CD14-positive monocyte (primary cell): ENCODE data around the gene DTD1. TPM values are rescaled to one million over a fixed set of nuclear protein-coding genes. Genes with fewer than 3 reads are reported as not detected.

Experiments
- DNase-seq, 3 donors: peaks; one replicate each; pipeline ENCODE4 v3.0.0-alpha.2; 2011 to 2022
- H2AFZ ChIP-seq: 2 replicates; pipeline ENCODE4 v1.6.0; 2012; ENCODE audit warnings: mild to moderate bottlenecking, low read depth, low read length, inconsistent platforms; ENCODE audit not compliant: insufficient read depth, poor library complexity, severe bottlenecking
- H3K27ac ChIP-seq, 2 donors: 1 replicate in 1 of 2; 2 replicates in 1 of 2; pipeline ENCODE4 v1.5.1; 2012 to 2013; ENCODE audit warnings: low read length in 2 of 2, control low read depth in 1 of 2, inconsistent platforms in 1 of 2, low read depth in 1 of 2, mild to moderate bottlenecking in 1 of 2
- H3K27me3 ChIP-seq, 2 donors: one replicate each; pipeline versions ENCODE4 v1.6.0 to v1.6.1; 2011 to 2013; ENCODE audit warnings: low read length in 2 of 2; ENCODE audit not compliant: control insufficient read depth in 2 of 2, insufficient read depth in 2 of 2
- H3K36me3 ChIP-seq, 2 donors: replicated peaks in 1 of 2; 1 replicate in 1 of 2; 2 replicates in 1 of 2; pipeline versions ENCODE4 v1.5.1 to v1.6.1; 2012 to 2013; ENCODE audit warnings: low read length in 2 of 2, control low read depth in 1 of 2, inconsistent platforms in 1 of 2, mild to moderate bottlenecking in 1 of 2; ENCODE audit not compliant: insufficient read depth in 2 of 2, control insufficient read depth in 1 of 2
- H3K4me1 ChIP-seq, 2 donors: 1 replicate in 1 of 2; 2 replicates in 1 of 2; pipeline versions ENCODE4 v1.5.1 to v1.6.1; 2012 to 2013; ENCODE audit warnings: low read length in 2 of 2, control low read depth in 1 of 2, inconsistent platforms in 1 of 2, mild to moderate bottlenecking in 1 of 2, moderate library complexity in 1 of 2; ENCODE audit not compliant: insufficient read depth in 2 of 2, control insufficient read depth in 1 of 2
- H3K4me2 ChIP-seq: replicated peaks from 2 replicates; pipeline ENCODE3; 2012; ENCODE audit warnings: low read length, moderate library complexity, mild to moderate bottlenecking; ENCODE audit not compliant: poor library complexity, severe bottlenecking; ENCODE audit errors: extremely low read depth
- H3K4me3 ChIP-seq, 3 experiments: fragments of 200-600 bp in 1 of 3; sonication (generic) in 1 of 3; replicated peaks in 1 of 3; 1 replicate in 2 of 3; 2 replicates in 1 of 3; pipeline ENCODE4 v1.5.1; 2011 to 2013; ENCODE audit warnings: low read length in 3 of 3, mild to moderate bottlenecking in 3 of 3, control low read depth in 2 of 3, low read depth in 2 of 3, inconsistent platforms in 1 of 3, moderate library complexity in 1 of 3
- H3K79me2 ChIP-seq: 2 replicates; pipeline ENCODE4 v1.6.0; 2012; ENCODE audit warnings: mild to moderate bottlenecking, control low read depth, inconsistent platforms, low read length, moderate library complexity; ENCODE audit not compliant: insufficient read depth
- H3K9ac ChIP-seq: 2 replicates; pipeline ENCODE4 v1.6.0; 2017; ENCODE audit warnings: low read length, mild to moderate bottlenecking; ENCODE audit not compliant: insufficient read depth, poor library complexity, severe bottlenecking
- H3K9me3 ChIP-seq, 2 donors: replicated peaks in 1 of 2; 1 replicate in 1 of 2; 2 replicates in 1 of 2; pipeline versions ENCODE4 v1.5.1 to v1.6.1; 2012 to 2013; ENCODE audit warnings: low read length in 2 of 2, control low read depth in 1 of 2; ENCODE audit not compliant: control insufficient read depth in 1 of 2, insufficient read depth in 1 of 2
- H4K20me1 ChIP-seq: 2 replicates; pipeline ENCODE4 v1.6.0; 2012; ENCODE audit warnings: mild to moderate bottlenecking, low read length, control low read depth, moderate library complexity; ENCODE audit not compliant: insufficient read depth
- H3K27ac Mint-ChIP-seq, 7 donors: one replicate each; pipeline ENCODE4 v1.8.0; 2020; ENCODE audit warnings: mild to moderate bottlenecking in 7 of 7, mixed read lengths in 7 of 7, moderate library complexity in 6 of 7, inconsistent platforms in 2 of 7
- H3K27me3 Mint-ChIP-seq, 3 donors: one replicate each; pipeline ENCODE4 v1.8.0; 2021 to 2022; ENCODE audit warnings: low read depth in 3 of 3, mild to moderate bottlenecking in 3 of 3, mixed read lengths in 3 of 3, moderate library complexity in 3 of 3, inconsistent platforms in 1 of 3
- H3K36me3 Mint-ChIP-seq, 2 donors: one replicate each; pipeline ENCODE4 v1.8.0; 2020; ENCODE audit warnings: mixed read lengths in 2 of 2, inconsistent platforms in 1 of 2, mild to moderate bottlenecking in 1 of 2
- H3K4me1 Mint-ChIP-seq: one replicate; pipeline ENCODE4 v1.8.0; 2020; ENCODE audit warnings: mild to moderate bottlenecking, mixed read lengths
- H3K4me3 Mint-ChIP-seq, 2 donors: one replicate each; pipeline ENCODE4 v1.8.0; 2020; ENCODE audit warnings: mild to moderate bottlenecking in 2 of 2, mixed read lengths in 2 of 2, moderate library complexity in 1 of 2
- H3K9me3 Mint-ChIP-seq, 7 donors: one replicate each; pipeline ENCODE4 v1.8.0; 2020 to 2022; ENCODE audit warnings: mixed read lengths in 7 of 7, mild to moderate bottlenecking in 6 of 7, moderate library complexity in 6 of 7, inconsistent platforms in 2 of 7
- WGBS: methylation state at CpG from one replicate; pipeline ENCODE4 v1.1.5; 2013; ENCODE audit warnings: missing lambda C conversion rate; ENCODE audit not compliant: insufficient coverage; 5-methylcytosine and 5-hydroxymethylcytosine counted together
- intact Hi-C, 2 donors: fragments of 100-400 bp; cut with micrococcal nuclease; formaldehyde crosslinking; loops; one replicate each; pipeline versions ENCODE4 v1.15.0 to v1.15.1; 2023
- polyA plus RNA-seq, 3 donors: library from polyadenylated mRNA; depleted of rRNA in 1 of 3; unstranded in 2 of 3; stranded (reverse) in 1 of 3; fragments of 300-500 nt in 2 of 3; fragments of >200 nt in 1 of 3; fragmentation: Illumina TruSeq in 2 of 3; gene quantifications; 1 replicate in 2 of 3; 2 replicates in 1 of 3; pipeline ENCODE4 v1.2.3, GENCODE V29; 2012 to 2021
- TF ChIP-seq, protein P1 (sequence below): fragments of 200-600 bp; IDR thresholded peaks from one replicate; pipeline ENCODE4 v1.8.0; 2022; ENCODE audit warnings: antibody characterized with exemption, mild to moderate bottlenecking

DTD1 gene
- polyA plus RNA-seq, 3 donors, result 18.8 to 33.6 (median 26.3) TPM

DNA sequence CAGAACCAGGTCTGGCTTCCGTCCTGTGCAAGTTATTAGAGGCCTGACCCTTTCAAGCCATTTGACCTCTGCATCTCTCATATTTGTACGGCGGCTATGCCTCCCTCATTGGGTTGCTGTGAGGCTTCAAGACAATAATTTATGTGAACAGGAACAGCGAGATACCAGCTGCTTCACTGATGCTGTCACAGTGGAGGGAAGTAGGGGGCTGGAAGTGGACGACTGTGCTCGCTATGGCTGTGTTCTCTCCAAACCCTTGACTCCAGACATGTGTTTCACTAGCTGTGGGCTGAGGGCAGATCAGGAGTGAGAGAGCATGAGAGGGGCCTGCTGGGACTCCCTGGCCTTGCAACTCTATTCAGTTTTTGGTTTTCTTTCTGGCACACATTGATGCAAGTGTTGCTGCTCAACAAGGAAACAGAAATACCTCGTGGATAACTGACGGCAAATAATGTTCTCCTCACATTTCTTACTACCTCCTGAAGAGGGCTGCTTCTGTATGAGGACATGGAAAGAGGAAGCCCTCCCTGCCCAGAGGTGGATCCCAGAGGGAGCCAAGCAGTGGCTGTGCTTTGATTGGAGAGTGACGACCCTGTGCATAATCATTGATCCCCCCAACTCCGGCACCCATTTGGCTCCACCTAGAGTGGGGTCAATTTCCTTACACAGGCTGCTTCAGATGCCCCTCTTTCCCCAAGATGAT, 191.0 kb downstream of the DTD1 start:
- Histone ChIP-seq H3K79me2 (no peaks in the 10 kb centered on the region), H2AFZ (no peak overlapping the region), H4K20me1 (no peaks in the 10 kb centered on the region), H3K36me3 (no peaks in the 10 kb centered on the region), H3K4me1 (no peaks in the 10 kb centered on the region), H3K9ac (no peak overlapping the region), H3K27me3 (no peaks in the 10 kb centered on the region), H3K27ac (no peak overlapping the region), H3K4me3 (no peak overlapping the region), H3K9me3 (no peaks in the 10 kb centered on the region), H3K4me2 (no peak overlapping the region)
- DNase-seq, result no peak
- H3K27me3 Mint-ChIP-seq, result peaks cover 0 to 4% (median 0%) of the 10 kb centered on the region in 3 donors
- no peak overlapping the region for H3K4me3 Mint-ChIP-seq
- peaks cover 0 to 2% (median 0%) of the 10 kb centered on the region in 7 donors for H3K9me3 Mint-ChIP-seq
- no peak overlapping the region for H3K27ac Mint-ChIP-seq
- no peaks in the 10 kb centered on the region for H3K36me3 Mint-ChIP-seq
- H3K4me1 Mint-ChIP-seq, result no peaks in the 10 kb centered on the region
- TF ChIP-seq, protein P1, sequence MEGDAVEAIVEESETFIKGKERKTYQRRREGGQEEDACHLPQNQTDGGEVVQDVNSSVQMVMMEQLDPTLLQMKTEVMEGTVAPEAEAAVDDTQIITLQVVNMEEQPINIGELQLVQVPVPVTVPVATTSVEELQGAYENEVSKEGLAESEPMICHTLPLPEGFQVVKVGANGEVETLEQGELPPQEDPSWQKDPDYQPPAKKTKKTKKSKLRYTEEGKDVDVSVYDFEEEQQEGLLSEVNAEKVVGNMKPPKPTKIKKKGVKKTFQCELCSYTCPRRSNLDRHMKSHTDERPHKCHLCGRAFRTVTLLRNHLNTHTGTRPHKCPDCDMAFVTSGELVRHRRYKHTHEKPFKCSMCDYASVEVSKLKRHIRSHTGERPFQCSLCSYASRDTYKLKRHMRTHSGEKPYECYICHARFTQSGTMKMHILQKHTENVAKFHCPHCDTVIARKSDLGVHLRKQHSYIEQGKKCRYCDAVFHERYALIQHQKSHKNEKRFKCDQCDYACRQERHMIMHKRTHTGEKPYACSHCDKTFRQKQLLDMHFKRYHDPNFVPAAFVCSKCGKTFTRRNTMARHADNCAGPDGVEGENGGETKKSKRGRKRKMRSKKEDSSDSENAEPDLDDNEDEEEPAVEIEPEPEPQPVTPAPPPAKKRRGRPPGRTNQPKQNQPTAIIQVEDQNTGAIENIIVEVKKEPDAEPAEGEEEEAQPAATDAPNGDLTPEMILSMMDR, result no peak
- intact Hi-C loops, result no loop called here
- WGBS, result 86% methylated on average over 4 of the region's 10 CpGs

DNA sequence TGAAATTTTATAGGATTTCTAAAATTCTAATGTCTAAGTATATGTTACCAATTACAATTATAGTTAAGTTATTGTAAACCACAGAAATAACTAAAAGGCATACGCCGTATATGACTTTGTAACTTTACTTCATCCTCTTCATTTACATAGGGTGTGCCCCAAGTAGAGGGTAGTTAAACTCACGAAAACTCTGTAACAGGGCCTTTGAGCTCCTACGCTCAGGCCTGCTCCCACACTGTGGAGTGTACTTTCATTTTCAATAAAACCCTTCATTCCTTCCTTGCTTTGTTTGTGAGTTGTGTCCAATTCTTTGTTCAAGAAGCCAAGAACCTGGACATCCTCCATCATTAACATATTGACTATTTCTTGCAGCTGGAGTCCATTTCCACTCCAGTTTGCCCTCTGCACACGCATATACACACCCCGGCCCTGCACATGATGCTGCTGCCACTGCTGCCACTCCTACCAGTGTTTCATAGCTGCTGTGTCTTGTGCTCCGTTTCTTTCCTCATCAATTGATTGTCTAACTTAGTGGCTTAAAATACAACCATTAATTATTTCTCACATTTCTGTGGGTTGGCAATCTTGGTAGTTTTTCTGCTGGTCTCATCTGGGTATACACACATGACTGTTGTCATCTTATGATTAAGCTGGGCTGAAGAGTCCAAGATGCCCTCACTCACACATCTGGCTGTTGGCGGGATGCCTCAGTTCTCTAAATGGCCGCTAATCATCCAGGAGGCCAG, 192.7 kb downstream of the DTD1 start:
- H2AFZ ChIP-seq, result no peak overlapping the region
- no peak overlapping the region for H3K27ac Mint-ChIP-seq
- no peaks in the 10 kb centered on the region for H4K20me1 ChIP-seq
- WGBS, result 94% methylated on average over 2 of the region's 9 CpGs
- no peaks in the 10 kb centered on the region for H3K27me3 ChIP-seq
- peaks cover 0 to 2% (median 0%) of the 10 kb centered on the region in 3 donors for H3K27me3 Mint-ChIP-seq
- no peaks in the 10 kb centered on the region for H3K4me1 ChIP-seq
- H3K36me3 ChIP-seq, result no peaks in the 10 kb centered on the region
- H3K9me3 ChIP-seq, result no peaks in the 10 kb centered on the region
- H3K4me3 ChIP-seq, result no peak overlapping the region
- intact Hi-C loops, result no loop called here
- no peak overlapping the region for H3K4me2 ChIP-seq
- no peak overlapping the region for H3K4me3 Mint-ChIP-seq
- H3K79me2 ChIP-seq, result no peaks in the 10 kb centered on the region
- no peak overlapping the region for H3K9ac ChIP-seq
- TF ChIP-seq, protein P1, result no peak
- H3K36me3 Mint-ChIP-seq, result no peaks in the 10 kb centered on the region
- H3K9me3 Mint-ChIP-seq, result peaks cover 0 to 5% (median 0%) of the 10 kb centered on the region in 7 donors
- DNase-seq, result no peak
- no peaks in the 10 kb centered on the region for H3K4me1 Mint-ChIP-seq
- H3K27ac ChIP-seq, result no peak overlapping the region
